Coronary artery (tissue), 2 donors: ENCODE measurements around the gene NME8.

Experiments used
- DNase-seq: peaks from one replicate; pipeline ENCODE4 v3.0.0-alpha.2; 2017; ENCODE audit warnings: low spot score
- H3K27ac ChIP-seq, 2 donors: fragments of 200-600 bp; sonication (generic); one replicate each; pipeline ENCODE4 v1.5.1; 2016 to 2019
- H3K4me3 ChIP-seq: fragments of 200-600 bp; sonication (generic); 2 replicates; pipeline ENCODE4 v1.5.1; 2016; ENCODE audit warnings: mild to moderate bottlenecking, moderate library complexity
- TF ChIP-seq, protein P1 (sequence below): fragments of 200-600 bp; sonication (generic); IDR thresholded peaks from one replicate; pipeline ENCODE4 v1.5.1; 2019; ENCODE audit warnings: antibody characterized with exemption

Gene NME8

DNA sequence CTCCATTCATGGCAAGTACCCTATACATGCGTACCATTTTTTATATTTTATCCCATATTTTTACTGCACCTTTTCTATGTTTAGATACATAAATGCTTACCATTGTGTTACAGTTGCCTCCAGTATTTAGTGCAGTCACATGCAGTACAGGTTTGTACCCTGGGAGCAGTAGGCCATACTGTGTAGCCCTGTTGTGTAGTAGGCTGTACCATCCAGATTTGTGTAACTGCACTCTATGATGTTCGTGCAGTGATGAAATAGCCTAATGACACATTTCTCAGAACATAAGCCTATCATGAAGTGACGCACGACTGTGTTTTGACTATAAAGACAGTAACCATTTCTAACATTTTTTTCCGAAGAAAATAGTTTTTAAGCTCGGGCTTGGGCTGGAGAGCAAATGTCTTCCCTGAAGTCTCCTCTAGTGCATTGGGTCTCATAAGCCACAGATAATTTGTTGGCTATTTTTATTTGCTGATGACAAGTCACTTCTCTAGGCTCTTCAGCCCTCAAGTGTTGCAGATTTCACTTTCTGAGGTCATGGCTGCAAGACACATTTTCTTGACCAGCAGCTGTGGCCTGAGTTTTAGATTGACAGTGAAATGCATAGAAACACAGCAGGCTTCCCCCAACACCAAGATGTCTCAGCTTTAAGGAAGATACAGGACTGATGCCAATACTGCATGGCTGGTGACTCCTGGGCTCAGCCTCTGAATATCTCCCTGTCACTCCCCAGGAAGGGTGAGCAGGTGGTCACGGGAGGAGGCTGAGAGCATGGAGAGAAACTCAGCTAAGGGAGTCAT, 98.9 kb downstream of the NME8 start:
- no peak overlapping the region for H3K4me3 ChIP-seq
- H3K27ac ChIP-seq, result no peak overlapping the region
- DNase-seq, result no peak
- TF ChIP-seq, protein P1, sequence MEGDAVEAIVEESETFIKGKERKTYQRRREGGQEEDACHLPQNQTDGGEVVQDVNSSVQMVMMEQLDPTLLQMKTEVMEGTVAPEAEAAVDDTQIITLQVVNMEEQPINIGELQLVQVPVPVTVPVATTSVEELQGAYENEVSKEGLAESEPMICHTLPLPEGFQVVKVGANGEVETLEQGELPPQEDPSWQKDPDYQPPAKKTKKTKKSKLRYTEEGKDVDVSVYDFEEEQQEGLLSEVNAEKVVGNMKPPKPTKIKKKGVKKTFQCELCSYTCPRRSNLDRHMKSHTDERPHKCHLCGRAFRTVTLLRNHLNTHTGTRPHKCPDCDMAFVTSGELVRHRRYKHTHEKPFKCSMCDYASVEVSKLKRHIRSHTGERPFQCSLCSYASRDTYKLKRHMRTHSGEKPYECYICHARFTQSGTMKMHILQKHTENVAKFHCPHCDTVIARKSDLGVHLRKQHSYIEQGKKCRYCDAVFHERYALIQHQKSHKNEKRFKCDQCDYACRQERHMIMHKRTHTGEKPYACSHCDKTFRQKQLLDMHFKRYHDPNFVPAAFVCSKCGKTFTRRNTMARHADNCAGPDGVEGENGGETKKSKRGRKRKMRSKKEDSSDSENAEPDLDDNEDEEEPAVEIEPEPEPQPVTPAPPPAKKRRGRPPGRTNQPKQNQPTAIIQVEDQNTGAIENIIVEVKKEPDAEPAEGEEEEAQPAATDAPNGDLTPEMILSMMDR, result no peak

DNA sequence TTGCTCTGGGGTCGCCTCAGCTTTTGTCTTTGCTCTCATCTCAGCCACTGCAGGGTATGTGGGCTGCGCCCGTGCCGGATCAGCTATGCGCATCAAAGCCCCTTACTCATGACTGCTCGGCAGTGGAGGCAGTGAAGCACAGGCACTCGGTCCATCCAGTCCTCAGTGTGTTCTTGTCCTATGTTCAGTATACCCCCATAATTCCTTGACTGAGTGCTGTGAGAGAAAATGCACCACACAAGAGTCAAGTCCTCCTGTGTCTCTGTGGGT, 99.5 kb downstream of the NME8 start:
- Histone ChIP-seq H3K4me3 (no peak overlapping the region), H3K27ac (no peak overlapping the region)
- no peak for DNase-seq
- TF ChIP-seq, protein P1, result no peak
